Subcutaneous abdominal adipose tissue (tissue), 5 donors: ENCODE measurements around the gene CECR2.

Experiments
- H3K27ac ChIP-seq: one replicate; pipeline ENCODE4 v1.7.0; 2013; ENCODE audit warnings: low read depth, mild to moderate bottlenecking, inconsistent platforms, low read length, moderate library complexity
- H3K27me3 ChIP-seq, 5 donors: one replicate each; pipeline ENCODE4 v1.7.0; 2013; ENCODE audit warnings: low read length in 5 of 5, inconsistent platforms in 1 of 5; ENCODE audit not compliant: control insufficient read depth in 5 of 5, insufficient read depth in 4 of 5
- H3K36me3 ChIP-seq, 5 donors: one replicate each; pipeline ENCODE4 v1.7.0; 2013; ENCODE audit warnings: low read length in 5 of 5; ENCODE audit not compliant: control insufficient read depth in 5 of 5, insufficient read depth in 5 of 5
- H3K4me1 ChIP-seq, 5 donors: one replicate each; pipeline ENCODE4 v1.7.0; 2013; ENCODE audit warnings: low read length in 5 of 5, mild to moderate bottlenecking in 3 of 5, moderate library complexity in 1 of 5; ENCODE audit not compliant: control insufficient read depth in 5 of 5, insufficient read depth in 5 of 5
- H3K4me3 ChIP-seq, 5 donors: one replicate each; pipeline ENCODE4 v1.7.0; 2013; ENCODE audit warnings: low read length in 5 of 5, low read depth in 1 of 5
- H3K9ac ChIP-seq, 5 donors: one replicate each; pipeline ENCODE4 v1.7.0; 2013; ENCODE audit warnings: low read length in 5 of 5, mild to moderate bottlenecking in 4 of 5, moderate library complexity in 3 of 5
- H3K9me3 ChIP-seq, 5 donors: one replicate each; pipeline ENCODE4 v1.7.0; 2013; ENCODE audit warnings: low read length in 5 of 5; ENCODE audit not compliant: control insufficient read depth in 5 of 5
- donor health status: healthy.
- donor health status: healthy.
- donor health status: healthy.
- donor health status: healthy.
- donor health status: healthy.

The CECR2 gene

DNA sequence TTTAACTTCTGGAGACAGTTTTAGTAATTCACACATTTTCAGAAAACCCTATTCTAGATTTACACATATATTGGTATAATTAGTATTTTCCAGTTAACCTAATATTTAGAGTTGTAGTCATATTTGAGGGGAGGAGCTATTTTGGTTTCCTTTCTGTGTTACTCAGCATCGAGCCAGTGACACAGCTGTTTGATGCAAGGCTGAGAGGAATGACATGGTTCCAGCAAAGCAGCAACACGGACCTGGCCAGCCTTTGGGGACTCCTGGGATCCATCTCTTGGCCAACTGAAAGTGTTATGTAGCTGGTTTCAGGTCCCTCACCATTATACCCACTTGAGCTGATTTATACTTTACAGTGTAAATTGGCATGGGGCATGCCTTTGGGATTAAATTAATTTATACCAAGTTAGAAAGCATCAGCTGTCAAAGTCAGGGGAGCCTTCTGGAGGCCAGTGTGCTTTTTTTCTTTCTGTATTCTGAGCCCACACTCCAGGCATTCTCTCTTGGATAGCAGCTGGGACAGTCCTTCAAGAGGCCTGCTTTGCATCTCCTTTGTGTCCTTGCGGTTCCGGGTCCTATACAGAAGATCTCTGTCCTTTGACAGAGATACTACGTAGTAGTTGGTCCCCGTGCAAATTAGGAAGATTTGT, 102.8 kb downstream of the CECR2 start:
- H3K4me3 ChIP-seq, result no peak overlapping the region
- peaks cover 0 to 14% (median 6%) of the 10 kb centered on the region in 5 donors for H3K27me3 ChIP-seq
- H3K4me1 ChIP-seq, result peaks cover 0 to 4% (median 0%) of the 10 kb centered on the region in 5 donors
- H3K36me3 ChIP-seq, result no peaks in the 10 kb centered on the region
- no peak overlapping the region for H3K9ac ChIP-seq
- H3K27ac ChIP-seq, result no peak overlapping the region
- H3K9me3 ChIP-seq, result no peaks in the 10 kb centered on the region

DNA sequence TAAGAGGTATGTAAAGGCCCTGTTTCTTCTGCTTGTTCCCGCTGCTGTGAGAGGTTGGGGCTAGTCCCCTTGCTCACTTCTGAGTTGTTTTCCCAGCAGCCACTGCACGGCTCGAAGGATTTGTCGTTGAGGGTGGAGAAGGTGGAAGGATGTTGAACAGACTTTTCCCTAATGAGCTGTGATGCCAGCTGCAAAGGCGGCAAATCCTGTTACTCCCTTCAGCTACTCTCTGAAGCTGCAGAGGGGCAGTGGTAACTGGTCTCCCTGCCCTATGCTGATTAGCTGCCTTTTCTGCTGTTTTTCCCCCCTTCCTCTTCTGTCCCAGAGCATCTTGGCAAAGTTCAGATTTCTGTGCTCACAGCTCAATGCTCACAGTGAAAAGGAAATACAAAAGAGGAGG, 103.7 kb downstream of the CECR2 start:
- Histone ChIP-seq H3K9ac (no peak overlapping the region), H3K9me3 (no peaks in the 10 kb centered on the region), H3K4me3 (no peak overlapping the region), H3K4me1 (peaks cover 0 to 12% (median 3%) of the 10 kb centered on the region in 5 donors), H3K27me3 (peaks cover 0 to 14% (median 6%) of the 10 kb centered on the region in 5 donors), H3K27ac (no peak overlapping the region), H3K36me3 (no peaks in the 10 kb centered on the region)

DNA sequence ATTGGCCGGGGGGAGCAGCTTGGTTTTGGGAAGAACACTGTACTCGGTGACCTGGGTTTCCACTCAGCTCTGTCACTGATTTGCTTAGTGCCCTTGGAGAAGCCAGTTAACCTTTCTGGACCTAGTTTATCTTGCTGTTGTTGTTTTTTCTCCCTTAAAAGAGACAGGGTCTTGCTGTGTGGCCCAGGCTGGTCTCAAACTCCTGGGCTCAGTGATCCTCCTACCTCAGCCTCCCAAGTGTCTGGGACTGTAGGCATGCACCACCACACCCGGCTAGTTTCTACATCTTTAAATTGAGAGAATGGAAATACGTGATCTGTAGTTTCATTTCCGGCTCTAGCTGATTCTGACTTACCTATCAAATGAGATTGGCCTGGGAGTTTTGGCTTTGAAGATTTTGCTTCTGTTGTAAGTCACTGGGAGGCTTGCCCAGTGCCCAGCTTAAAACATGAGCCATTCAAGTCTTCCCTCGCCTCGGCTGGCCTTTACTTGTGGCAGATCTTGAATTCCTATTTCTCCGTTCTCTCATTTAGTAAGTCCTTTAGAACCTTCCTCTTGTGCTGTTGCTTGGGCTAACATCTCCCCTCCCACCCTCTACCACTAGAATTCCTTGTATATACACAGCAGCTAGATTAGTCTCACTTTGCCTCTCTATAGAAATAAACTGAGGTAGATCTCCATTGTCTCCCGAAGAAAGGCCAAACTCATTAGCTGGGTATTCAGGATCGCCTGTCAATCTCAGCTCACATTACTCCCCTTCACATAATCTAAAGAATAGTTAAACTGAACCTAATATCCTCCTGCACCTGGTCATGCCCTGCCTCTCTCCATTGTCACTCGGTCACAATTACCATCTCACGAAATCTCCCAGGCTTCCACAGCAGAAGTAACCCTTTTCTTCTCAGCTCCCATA, 106.3 kb downstream of the CECR2 start:
- H3K4me3 ChIP-seq, result no peak overlapping the region
- no peak overlapping the region for H3K9ac ChIP-seq
- no peak overlapping the region for H3K27ac ChIP-seq
- H3K9me3 ChIP-seq, result no peaks in the 10 kb centered on the region
- peaks cover 0 to 15% (median 6%) of the 10 kb centered on the region in 5 donors for H3K27me3 ChIP-seq
- peaks cover 0 to 12% (median 3%) of the 10 kb centered on the region in 5 donors for H3K4me1 ChIP-seq
- H3K36me3 ChIP-seq, result no peaks in the 10 kb centered on the region

DNA sequence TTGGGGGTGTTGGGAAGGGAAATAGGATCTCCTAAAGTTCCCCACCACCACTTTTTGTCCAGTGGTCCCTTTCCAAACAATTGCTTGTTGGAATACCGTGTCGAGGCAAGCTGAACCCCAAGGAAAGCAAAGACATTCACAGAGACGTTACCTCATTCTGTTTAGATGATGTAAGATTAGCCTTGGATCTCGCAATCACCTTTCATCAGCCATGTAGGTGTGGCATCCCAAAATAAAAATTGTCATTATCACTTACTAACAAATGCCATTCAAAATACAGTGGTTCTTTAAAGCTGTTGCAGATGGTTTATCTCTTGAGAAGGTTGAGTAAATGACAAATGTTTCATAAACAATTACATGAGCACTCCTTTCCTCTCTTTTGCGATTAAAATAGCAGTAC, 107.6 kb downstream of the CECR2 start:
- H3K36me3 ChIP-seq, result no peaks in the 10 kb centered on the region
- no peak overlapping the region for H3K9ac ChIP-seq
- H3K27ac ChIP-seq, result no peak overlapping the region
- H3K9me3 ChIP-seq, result no peaks in the 10 kb centered on the region
- peaks cover 0 to 12% (median 3%) of the 10 kb centered on the region in 5 donors for H3K4me1 ChIP-seq
- H3K4me3 ChIP-seq, result peak overlapping the region in 1 of 5 donors; percentile 3
- H3K27me3 ChIP-seq, result peaks cover 0 to 13% (median 6%) of the 10 kb centered on the region in 5 donors

DNA sequence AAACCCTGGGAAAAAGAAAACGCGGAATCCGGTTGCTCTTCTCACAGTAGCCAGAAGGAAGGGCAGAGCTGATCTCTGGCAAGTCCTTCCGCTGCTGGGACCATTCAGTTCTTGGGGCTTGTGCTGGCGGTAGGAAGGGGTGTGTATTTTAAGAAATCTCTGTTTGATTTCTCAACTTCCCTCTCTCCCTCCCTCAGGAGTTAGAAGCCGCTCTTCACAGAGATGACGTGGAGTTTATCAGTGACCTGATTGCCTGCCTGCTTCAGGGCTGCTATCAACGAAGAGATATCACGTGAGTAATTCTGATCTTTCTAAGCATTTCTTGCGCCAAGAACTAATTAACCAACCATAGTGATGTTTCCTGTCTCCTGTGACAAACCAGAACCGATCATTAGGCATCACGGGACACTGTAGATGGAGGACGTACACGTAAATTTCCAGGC, 108.2 kb downstream of the CECR2 start:
- peaks cover 0 to 12% (median 3%) of the 10 kb centered on the region in 5 donors for H3K4me1 ChIP-seq
- no peak overlapping the region for H3K27ac ChIP-seq
- H3K4me3 ChIP-seq, result peak overlapping the region in 4 of 5 donors; percentile 1 to 39 (median 12)
- H3K36me3 ChIP-seq, result no peaks in the 10 kb centered on the region
- peak overlapping the region in 1 of 5 donors; percentile 52 for H3K9ac ChIP-seq
- peaks cover 0 to 9% (median 5%) of the 10 kb centered on the region in 5 donors for H3K27me3 ChIP-seq
- H3K9me3 ChIP-seq, result no peaks in the 10 kb centered on the region

DNA sequence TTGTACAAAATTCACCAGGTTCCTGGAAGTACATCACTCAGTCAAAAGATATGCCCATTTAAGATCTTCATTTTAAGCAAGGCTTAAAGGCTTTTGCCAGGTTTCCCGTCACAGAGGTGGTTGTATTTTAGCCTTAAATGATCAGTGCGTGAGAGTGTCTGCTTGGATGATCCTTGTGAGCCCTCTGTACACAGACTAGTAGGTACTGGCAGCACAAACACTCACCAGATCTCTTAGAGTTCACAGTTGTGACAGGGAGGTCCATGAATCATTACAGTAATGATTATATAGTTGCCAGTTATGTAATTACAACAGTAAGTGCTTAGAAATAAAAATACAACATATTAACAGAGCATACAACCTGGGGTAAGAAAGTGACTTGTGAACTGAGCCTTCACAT, 109.9 kb downstream of the CECR2 start:
- H3K36me3 ChIP-seq, result no peaks in the 10 kb centered on the region
- no peak overlapping the region for H3K4me3 ChIP-seq
- no peak overlapping the region for H3K9ac ChIP-seq
- no peaks in the 10 kb centered on the region for H3K9me3 ChIP-seq
- peaks cover 0 to 12% (median 3%) of the 10 kb centered on the region in 5 donors for H3K4me1 ChIP-seq
- H3K27ac ChIP-seq, result no peak overlapping the region
- peaks cover 0 to 9% (median 3%) of the 10 kb centered on the region in 5 donors for H3K27me3 ChIP-seq

DNA sequence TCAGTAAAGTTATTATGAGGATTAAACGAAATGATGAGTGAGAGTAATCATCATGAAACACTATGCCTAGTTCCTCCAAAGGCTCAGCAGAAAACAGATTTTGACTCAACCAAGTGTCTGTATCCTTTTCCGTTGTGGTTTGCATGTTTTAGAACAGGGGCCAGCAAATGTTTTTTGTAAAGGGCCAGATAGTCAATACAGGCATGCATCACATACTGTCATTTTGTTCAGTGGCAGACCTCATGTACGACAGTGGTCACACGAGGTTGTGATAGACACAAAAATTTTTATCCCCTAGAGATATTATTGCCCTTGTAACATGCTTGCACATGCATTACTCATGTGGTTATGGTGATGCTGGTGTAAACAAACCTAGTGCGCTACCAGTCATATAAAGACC, 112.2 kb downstream of the CECR2 start:
- no peaks in the 10 kb centered on the region for H3K36me3 ChIP-seq
- no peaks in the 10 kb centered on the region for H3K9me3 ChIP-seq
- H3K9ac ChIP-seq, result no peak overlapping the region
- H3K4me1 ChIP-seq, result peaks cover 0 to 12% (median 3%) of the 10 kb centered on the region in 5 donors
- H3K27ac ChIP-seq, result no peak overlapping the region
- H3K27me3 ChIP-seq, result peaks cover 0 to 4% (median 0%) of the 10 kb centered on the region in 5 donors
- no peak overlapping the region for H3K4me3 ChIP-seq

DNA sequence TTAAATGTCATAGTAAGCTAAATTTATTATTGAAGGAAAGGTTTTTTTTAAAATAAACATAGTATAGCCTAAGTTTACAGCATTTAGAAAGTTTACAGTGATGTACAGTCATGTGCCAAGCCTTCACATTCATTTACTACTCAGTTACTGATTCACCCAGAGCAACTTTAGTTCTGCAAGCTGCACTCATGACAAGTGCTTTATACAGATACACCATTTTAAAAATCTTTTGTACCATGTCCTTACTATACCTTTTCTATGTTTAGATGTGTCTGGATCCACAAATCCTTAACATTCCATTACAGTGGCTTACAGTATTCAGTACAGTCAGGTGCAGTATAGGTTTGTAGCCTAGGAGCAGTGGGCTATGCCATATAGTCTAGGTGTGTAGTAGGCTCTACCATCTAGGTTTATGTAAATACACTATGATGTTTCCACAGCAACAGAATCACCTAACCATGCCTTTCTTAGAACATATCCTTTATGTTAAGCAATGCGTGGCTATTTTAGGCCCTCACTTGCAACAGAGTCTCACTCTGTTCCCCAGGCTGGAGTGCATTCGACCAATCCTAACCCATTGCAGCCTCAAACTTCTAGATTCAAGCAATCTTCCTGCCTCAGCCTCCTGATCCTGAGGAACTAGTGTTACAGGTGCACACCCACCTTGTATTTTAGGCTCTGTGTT, 114.6 kb downstream of the CECR2 start:
- H3K4me1 ChIP-seq, result no peaks in the 10 kb centered on the region
- no peak overlapping the region for H3K9ac ChIP-seq
- H3K36me3 ChIP-seq, result no peaks in the 10 kb centered on the region
- peaks cover 0 to 4% (median 0%) of the 10 kb centered on the region in 5 donors for H3K27me3 ChIP-seq
- no peak overlapping the region for H3K4me3 ChIP-seq
- H3K9me3 ChIP-seq, result no peaks in the 10 kb centered on the region
- no peak overlapping the region for H3K27ac ChIP-seq

DNA sequence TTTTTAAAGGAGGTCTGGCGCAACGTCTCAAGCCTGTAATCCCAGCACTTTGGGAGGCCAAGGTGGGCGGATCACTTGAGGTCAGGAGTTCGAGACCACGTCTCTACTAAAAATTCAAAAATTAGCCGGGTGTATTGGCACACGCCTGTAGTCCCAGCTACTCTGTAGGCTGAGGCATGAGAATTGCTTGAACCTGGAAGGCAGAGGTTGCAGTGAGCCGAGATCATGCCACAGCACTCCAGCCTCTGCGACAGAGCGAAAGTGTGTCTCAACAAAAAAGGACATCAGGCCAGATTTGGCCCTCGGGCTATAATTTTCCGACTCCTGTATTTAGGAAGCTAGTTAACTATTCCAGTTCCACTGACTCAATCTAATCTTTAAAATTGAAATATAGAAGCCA, 115.3 kb downstream of the CECR2 start:
- Histone ChIP-seq H3K4me1 (no peaks in the 10 kb centered on the region), H3K9ac (no peak overlapping the region), H3K27ac (no peak overlapping the region), H3K9me3 (no peaks in the 10 kb centered on the region), H3K27me3 (no peaks in the 10 kb centered on the region), H3K4me3 (no peak overlapping the region), H3K36me3 (no peaks in the 10 kb centered on the region)
